Astrocyte (in vitro differentiated cells and primary cell): ENCODE results near the gene MAS1.

Experiments
- EZH2 ChIP-seq: IDR thresholded peaks from 2 replicates; pipeline ENCODE4 v1.6.1; 2012; ENCODE audit warnings: mild to moderate bottlenecking, low read length, inconsistent platforms; ENCODE audit not compliant: insufficient read depth
- TF ChIP-seq, protein P1 (sequence below): IDR thresholded peaks from 2 replicates; pipeline ENCODE4 v1.5.1; 2011; ENCODE audit warnings: low read depth, mild to moderate bottlenecking, inconsistent platforms, low read length, moderate library complexity; ENCODE audit not compliant: insufficient read depth

DNA sequence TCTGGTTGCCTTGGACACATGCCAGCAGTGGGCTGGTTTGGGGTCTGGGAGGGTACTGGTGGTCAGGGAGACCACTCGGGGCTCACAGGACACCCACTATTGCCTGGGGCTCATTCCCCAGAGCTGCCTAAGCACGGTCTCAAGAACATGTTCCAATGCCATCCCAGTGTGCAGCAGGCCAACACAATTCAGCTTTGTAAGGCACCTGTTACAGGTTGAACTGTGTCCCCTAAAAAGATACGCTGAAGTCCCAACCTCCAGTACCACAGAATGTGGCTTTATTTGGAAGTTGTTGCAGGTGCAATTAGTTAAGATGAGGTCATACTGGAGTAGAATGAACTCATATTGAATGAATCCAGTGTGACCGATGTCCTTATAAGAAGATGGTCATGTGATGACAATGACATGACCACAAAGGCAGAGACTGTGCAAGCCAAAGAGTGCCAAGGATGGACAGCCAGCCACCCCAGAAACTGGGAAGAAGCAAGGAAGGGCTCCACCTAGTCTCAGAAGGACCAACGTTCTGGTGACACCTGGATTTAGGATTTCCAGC lies 13.5 kb upstream of the MAS1 start:
- TF ChIP-seq, protein P1, sequence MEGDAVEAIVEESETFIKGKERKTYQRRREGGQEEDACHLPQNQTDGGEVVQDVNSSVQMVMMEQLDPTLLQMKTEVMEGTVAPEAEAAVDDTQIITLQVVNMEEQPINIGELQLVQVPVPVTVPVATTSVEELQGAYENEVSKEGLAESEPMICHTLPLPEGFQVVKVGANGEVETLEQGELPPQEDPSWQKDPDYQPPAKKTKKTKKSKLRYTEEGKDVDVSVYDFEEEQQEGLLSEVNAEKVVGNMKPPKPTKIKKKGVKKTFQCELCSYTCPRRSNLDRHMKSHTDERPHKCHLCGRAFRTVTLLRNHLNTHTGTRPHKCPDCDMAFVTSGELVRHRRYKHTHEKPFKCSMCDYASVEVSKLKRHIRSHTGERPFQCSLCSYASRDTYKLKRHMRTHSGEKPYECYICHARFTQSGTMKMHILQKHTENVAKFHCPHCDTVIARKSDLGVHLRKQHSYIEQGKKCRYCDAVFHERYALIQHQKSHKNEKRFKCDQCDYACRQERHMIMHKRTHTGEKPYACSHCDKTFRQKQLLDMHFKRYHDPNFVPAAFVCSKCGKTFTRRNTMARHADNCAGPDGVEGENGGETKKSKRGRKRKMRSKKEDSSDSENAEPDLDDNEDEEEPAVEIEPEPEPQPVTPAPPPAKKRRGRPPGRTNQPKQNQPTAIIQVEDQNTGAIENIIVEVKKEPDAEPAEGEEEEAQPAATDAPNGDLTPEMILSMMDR = no peak
- no peak for TF ChIP-seq EZH2
